WTC11 (cell line): ENCODE data around the gene GDAP2. TPM values are rescaled to one million over a fixed set of nuclear protein-coding genes. Genes with fewer than 3 reads are reported as not detected.

ENCODE experiments used
- ATAC-seq: fragments of 200-7000 bp; cut with Tn5 transposase; 2 replicates; pipeline ENCODE4 v1.10.0; 2021; ENCODE audit warnings: mild to moderate bottlenecking, moderate library complexity
- CTCF ChIA-PET: fragments of 300-600 bp; sonication (Branson Sonifier 250); formaldehyde crosslinking; loops from one replicate; lab custom pipeline; 2021; ENCODE audit warnings: antibody characterized with exemption; lab: Charles Lee
- POLR2A ChIA-PET: fragments of 350-600 bp; sonication (Branson Sonifier 250); formaldehyde crosslinking; loops from one replicate; lab custom pipeline; 2021; ENCODE audit warnings: antibody characterized with exemption; lab: Charles Lee
- DNase-seq: peaks from one replicate; pipeline ENCODE4 v3.0.0; 2021; ENCODE audit warnings: low spot score
- H3K27ac Mint-ChIP-seq: 2 replicates; pipeline ENCODE4 v1.8.0; 2021; ENCODE audit warnings: mixed read lengths
- H3K27me3 Mint-ChIP-seq: 2 replicates; pipeline ENCODE4 v1.8.0; 2021; ENCODE audit warnings: low read depth, mild to moderate bottlenecking, moderate library complexity, mixed read lengths
- H3K36me3 Mint-ChIP-seq: 2 replicates; pipeline ENCODE4 v1.8.0; 2021; ENCODE audit warnings: mixed read lengths
- H3K4me1 Mint-ChIP-seq: 2 replicates; pipeline ENCODE4 v1.8.0; 2022; ENCODE audit warnings: mixed read lengths
- H3K4me3 Mint-ChIP-seq: 2 replicates; pipeline ENCODE4 v1.8.0; 2021; ENCODE audit warnings: mild to moderate bottlenecking, moderate library complexity, mixed read lengths
- H3K9me3 Mint-ChIP-seq: 2 replicates; pipeline ENCODE4 v1.8.0; 2021; ENCODE audit warnings: mixed read lengths
- GABPB1 ChIP-seq: sonication (generic); formaldehyde crosslinking; IDR thresholded peaks from 2 replicates; pipeline ENCODE4 v1.8.1; 2023; ENCODE audit warnings: mild to moderate bottlenecking, missing genetic modification reagents
- HMGA2 ChIP-seq: fragments of 250-450 bp; sonication (Bioruptor Pico); IDR thresholded peaks from 2 replicates; pipeline ENCODE4 v1.4.0; 2021; ENCODE audit warnings: mild to moderate bottlenecking, moderate library complexity
- IRF2 ChIP-seq: sonication (generic); formaldehyde crosslinking; IDR thresholded peaks from 2 replicates; pipeline ENCODE4 v1.8.0; 2022; ENCODE audit warnings: low read depth, missing genetic modification reagents, borderline replicate concordance
- NR1H2 ChIP-seq: sonication (generic); formaldehyde crosslinking; IDR thresholded peaks from 2 replicates; pipeline ENCODE4 v1.9.0; 2021; ENCODE audit warnings: mild to moderate bottlenecking, moderate library complexity, missing genetic modification reagents
- NR2C2 ChIP-seq: sonication (generic); formaldehyde crosslinking; IDR thresholded peaks from 2 replicates; pipeline ENCODE4 v1.8.0; 2022; ENCODE audit warnings: mild to moderate bottlenecking, missing genetic modification reagents
- TP53 ChIP-seq: sonication (generic); formaldehyde crosslinking; IDR thresholded peaks from 2 replicates; pipeline ENCODE4 v1.8.1; 2023; ENCODE audit warnings: mild to moderate bottlenecking, missing genetic modification reagents
- ZNF396 ChIP-seq: fragments of 250-450 bp; sonication (Bioruptor Pico); IDR thresholded peaks from 2 replicates; pipeline ENCODE4 v1.8.0; 2021; ENCODE audit warnings: mild to moderate bottlenecking, moderate library complexity, borderline replicate concordance
- total RNA-seq: library from RNA; stranded (reverse); gene quantifications from 3 replicates; pipeline ENCODE4 v1.2.3, GENCODE V29; 2021
- TF ChIP-seq, protein P1 (sequence below): sonication (generic); formaldehyde crosslinking; conservative IDR thresholded peaks from 2 replicates; pipeline ENCODE4 v1.8.1; 2022; ENCODE audit warnings: mild to moderate bottlenecking, missing genetic modification reagents
- TF ChIP-seq, protein P2 (sequence below): sonication (generic); formaldehyde crosslinking; IDR thresholded peaks from 2 replicates; pipeline ENCODE4 v1.8.1; 2022; ENCODE audit warnings: mild to moderate bottlenecking, moderate library complexity, missing genetic modification reagents
- TF ChIP-seq, protein P3 (sequence below): sonication (generic); formaldehyde crosslinking; IDR thresholded peaks from 2 replicates; pipeline ENCODE4 v1.8.0; 2022; ENCODE audit warnings: mild to moderate bottlenecking, missing genetic modification reagents
- TF ChIP-seq, protein P4 (sequence below): sonication (generic); formaldehyde crosslinking; IDR thresholded peaks from 2 replicates; pipeline ENCODE4 v1.8.0; 2023; ENCODE audit warnings: missing genetic modification reagents
- TF ChIP-seq, protein P5 (sequence below): fragments of 250-450 bp; sonication (Bioruptor Pico); conservative IDR thresholded peaks from 2 replicates; pipeline ENCODE4 v1.9.0; 2021; ENCODE audit warnings: mild to moderate bottlenecking
- TF ChIP-seq, protein P6 (sequence below): sonication (generic); formaldehyde crosslinking; IDR thresholded peaks from 2 replicates; pipeline ENCODE4 v1.8.0; 2023; ENCODE audit warnings: missing genetic modification reagents, mild to moderate bottlenecking, borderline replicate concordance
- TF ChIP-seq, protein P7 (sequence below): sonication (generic); formaldehyde crosslinking; IDR thresholded peaks from 2 replicates; pipeline ENCODE4 v1.8.0; 2022; ENCODE audit warnings: mild to moderate bottlenecking, missing genetic modification reagents
- TF ChIP-seq, protein P8 (sequence below): sonication (generic); formaldehyde crosslinking; IDR thresholded peaks from 2 replicates; pipeline ENCODE4 v1.8.1; 2023; ENCODE audit warnings: mild to moderate bottlenecking, missing genetic modification reagents, borderline replicate concordance

The GDAP2 gene
- total RNA-seq, 1 experiment from 2014 or later: 22.4 TPM

DNA sequence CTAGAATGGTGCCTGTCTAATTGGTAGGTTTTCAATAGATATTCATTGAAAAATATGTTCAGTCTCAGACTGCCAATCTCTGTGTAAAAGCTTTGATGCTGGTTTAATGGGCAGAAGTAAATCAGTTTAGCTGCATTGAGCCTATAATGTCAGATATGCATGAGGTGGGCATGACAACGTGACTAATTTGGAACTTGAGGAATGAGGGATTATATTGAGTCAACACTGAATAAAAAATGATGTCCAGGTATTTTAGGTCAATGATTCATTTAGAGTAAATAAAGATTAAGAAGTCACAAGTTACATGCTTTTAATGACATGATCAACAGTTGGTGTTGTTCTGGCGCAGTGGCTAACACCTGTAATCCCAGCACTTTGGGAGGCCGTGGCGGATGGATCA, 3.2 kb upstream of the GDAP2 start:
- Mint-ChIP-seq H3K9me3 (no peaks in the 10 kb centered on the region), H3K4me3 (no peak overlapping the region), H3K4me1 (peaks cover 19% of the 10 kb centered on the region), H3K27me3 (no peaks in the 10 kb centered on the region), H3K27ac (no peak overlapping the region), H3K36me3 (peaks cover 18% of the 10 kb centered on the region)
- DNase-seq (no peak), ATAC-seq (no peak)
- POLR2A ChIA-PET: no interaction called here
- CTCF ChIA-PET: no interaction called here
- TF ChIP-seq, protein P1, sequence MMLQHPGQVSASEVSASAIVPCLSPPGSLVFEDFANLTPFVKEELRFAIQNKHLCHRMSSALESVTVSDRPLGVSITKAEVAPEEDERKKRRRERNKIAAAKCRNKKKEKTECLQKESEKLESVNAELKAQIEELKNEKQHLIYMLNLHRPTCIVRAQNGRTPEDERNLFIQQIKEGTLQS (CRISPR knock-in tag): no peak
- TF ChIP-seq, protein P2, sequence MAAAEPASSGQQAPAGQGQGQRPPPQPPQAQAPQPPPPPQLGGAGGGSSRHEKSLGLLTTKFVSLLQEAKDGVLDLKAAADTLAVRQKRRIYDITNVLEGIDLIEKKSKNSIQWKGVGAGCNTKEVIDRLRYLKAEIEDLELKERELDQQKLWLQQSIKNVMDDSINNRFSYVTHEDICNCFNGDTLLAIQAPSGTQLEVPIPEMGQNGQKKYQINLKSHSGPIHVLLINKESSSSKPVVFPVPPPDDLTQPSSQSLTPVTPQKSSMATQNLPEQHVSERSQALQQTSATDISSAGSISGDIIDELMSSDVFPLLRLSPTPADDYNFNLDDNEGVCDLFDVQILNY (CRISPR knock-in tag): no peak
- TF ChIP-seq, protein P3, sequence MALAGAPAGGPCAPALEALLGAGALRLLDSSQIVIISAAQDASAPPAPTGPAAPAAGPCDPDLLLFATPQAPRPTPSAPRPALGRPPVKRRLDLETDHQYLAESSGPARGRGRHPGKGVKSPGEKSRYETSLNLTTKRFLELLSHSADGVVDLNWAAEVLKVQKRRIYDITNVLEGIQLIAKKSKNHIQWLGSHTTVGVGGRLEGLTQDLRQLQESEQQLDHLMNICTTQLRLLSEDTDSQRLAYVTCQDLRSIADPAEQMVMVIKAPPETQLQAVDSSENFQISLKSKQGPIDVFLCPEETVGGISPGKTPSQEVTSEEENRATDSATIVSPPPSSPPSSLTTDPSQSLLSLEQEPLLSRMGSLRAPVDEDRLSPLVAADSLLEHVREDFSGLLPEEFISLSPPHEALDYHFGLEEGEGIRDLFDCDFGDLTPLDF: no peak
- TF ChIP-seq NR2C2 (no peak), GABPB1 (CRISPR knock-in tag) (no peak), IRF2 (no peak), ZNF396 (CRISPR knock-in tag) (no peak), NR1H2 (CRISPR knock-in tag) (no peak), HMGA2 (CRISPR knock-in tag) (no peak)
- TF ChIP-seq, protein P4, sequence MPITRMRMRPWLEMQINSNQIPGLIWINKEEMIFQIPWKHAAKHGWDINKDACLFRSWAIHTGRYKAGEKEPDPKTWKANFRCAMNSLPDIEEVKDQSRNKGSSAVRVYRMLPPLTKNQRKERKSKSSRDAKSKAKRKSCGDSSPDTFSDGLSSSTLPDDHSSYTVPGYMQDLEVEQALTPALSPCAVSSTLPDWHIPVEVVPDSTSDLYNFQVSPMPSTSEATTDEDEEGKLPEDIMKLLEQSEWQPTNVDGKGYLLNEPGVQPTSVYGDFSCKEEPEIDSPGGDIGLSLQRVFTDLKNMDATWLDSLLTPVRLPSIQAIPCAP (CRISPR knock-in tag): no peak
- TF ChIP-seq, protein P5, sequence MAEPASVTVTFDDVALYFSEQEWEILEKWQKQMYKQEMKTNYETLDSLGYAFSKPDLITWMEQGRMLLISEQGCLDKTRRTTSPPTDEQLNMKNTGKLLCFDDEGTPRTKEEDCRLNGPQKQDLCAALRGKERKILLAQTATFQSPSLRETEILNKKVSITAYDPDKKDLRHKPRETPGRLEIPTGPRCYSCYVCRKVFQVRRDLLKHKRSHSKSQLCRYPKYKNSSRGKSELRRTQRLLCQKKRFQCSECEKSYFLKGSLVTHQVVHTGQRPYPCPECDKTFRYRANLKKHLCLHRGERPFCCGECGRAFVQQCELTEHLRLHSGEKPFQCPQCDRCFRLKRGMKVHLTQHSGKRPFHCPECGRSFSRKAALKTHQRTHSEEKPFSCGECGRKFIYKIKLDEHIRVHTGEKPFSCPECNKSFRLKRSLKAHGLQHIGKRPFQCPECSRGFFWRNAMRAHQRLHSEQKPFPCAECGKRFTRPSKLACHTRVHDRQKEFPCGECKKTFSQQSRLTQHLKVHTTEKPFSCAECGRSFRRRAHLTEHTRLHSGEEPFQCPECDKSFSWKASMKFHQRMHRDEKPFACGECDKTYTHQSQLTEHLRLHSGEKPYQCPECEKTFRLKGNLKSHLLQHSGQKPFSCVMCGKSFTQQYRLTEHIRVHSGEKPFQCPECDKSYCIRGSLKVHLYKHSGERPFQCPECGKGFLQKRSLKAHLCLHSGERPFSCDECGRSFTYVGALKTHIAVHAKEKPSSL (CRISPR knock-in tag): no peak
- TF ChIP-seq, protein P6, sequence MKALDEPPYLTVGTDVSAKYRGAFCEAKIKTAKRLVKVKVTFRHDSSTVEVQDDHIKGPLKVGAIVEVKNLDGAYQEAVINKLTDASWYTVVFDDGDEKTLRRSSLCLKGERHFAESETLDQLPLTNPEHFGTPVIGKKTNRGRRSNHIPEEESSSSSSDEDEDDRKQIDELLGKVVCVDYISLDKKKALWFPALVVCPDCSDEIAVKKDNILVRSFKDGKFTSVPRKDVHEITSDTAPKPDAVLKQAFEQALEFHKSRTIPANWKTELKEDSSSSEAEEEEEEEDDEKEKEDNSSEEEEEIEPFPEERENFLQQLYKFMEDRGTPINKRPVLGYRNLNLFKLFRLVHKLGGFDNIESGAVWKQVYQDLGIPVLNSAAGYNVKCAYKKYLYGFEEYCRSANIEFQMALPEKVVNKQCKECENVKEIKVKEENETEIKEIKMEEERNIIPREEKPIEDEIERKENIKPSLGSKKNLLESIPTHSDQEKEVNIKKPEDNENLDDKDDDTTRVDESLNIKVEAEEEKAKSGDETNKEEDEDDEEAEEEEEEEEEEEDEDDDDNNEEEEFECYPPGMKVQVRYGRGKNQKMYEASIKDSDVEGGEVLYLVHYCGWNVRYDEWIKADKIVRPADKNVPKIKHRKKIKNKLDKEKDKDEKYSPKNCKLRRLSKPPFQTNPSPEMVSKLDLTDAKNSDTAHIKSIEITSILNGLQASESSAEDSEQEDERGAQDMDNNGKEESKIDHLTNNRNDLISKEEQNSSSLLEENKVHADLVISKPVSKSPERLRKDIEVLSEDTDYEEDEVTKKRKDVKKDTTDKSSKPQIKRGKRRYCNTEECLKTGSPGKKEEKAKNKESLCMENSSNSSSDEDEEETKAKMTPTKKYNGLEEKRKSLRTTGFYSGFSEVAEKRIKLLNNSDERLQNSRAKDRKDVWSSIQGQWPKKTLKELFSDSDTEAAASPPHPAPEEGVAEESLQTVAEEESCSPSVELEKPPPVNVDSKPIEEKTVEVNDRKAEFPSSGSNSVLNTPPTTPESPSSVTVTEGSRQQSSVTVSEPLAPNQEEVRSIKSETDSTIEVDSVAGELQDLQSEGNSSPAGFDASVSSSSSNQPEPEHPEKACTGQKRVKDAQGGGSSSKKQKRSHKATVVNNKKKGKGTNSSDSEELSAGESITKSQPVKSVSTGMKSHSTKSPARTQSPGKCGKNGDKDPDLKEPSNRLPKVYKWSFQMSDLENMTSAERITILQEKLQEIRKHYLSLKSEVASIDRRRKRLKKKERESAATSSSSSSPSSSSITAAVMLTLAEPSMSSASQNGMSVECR (CRISPR knock-in tag): no peak

DNA sequence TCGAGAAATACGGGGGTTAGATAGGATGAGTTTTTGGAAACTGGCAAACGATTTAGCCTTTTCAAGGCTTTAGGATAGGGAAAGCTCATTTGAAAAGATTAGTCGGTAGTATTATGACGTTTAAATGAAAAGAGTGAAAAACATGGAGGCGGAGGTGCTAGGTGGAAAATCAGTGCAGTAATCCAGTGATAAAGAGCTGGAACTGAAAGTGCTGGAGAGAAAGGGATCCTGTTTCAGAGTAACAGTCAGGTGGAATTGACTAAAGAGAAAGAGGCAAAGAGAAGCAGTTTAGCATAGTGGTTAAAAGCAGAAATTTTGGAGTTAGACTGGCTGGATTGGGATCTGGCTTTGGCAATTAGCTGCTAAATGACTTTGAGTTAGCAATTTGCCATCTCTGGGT, 1.1 kb upstream of the GDAP2 start:
- ChIA-PET CTCF (interaction anchor here (2.2 kb wide), 1 partner anchor 35 kb away, joined by 13 read pairs; no protein-coding TSS in a partner anchor), POLR2A (no interaction called here)
- Mint-ChIP-seq H3K27ac (no peak overlapping the region), H3K36me3 (peaks cover 11% of the 10 kb centered on the region), H3K27me3 (no peaks in the 10 kb centered on the region), H3K4me1 (peaks cover 37% of the 10 kb centered on the region), H3K9me3 (no peaks in the 10 kb centered on the region), H3K4me3 (peak overlapping the region; percentile 98)
- DNase-seq: no peak
- TF ChIP-seq, protein P7, sequence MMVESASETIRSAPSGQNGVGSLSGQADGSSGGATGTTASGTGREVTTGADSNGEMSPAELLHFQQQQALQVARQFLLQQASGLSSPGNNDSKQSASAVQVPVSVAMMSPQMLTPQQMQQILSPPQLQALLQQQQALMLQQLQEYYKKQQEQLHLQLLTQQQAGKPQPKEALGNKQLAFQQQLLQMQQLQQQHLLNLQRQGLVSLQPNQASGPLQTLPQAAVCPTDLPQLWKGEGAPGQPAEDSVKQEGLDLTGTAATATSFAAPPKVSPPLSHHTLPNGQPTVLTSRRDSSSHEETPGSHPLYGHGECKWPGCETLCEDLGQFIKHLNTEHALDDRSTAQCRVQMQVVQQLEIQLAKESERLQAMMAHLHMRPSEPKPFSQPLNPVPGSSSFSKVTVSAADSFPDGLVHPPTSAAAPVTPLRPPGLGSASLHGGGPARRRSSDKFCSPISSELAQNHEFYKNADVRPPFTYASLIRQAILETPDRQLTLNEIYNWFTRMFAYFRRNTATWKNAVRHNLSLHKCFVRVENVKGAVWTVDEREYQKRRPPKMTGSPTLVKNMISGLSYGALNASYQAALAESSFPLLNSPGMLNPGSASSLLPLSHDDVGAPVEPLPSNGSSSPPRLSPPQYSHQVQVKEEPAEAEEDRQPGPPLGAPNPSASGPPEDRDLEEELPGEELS (CRISPR knock-in tag): no peak
- TF ChIP-seq TP53: no peak
- TF ChIP-seq, protein P8, sequence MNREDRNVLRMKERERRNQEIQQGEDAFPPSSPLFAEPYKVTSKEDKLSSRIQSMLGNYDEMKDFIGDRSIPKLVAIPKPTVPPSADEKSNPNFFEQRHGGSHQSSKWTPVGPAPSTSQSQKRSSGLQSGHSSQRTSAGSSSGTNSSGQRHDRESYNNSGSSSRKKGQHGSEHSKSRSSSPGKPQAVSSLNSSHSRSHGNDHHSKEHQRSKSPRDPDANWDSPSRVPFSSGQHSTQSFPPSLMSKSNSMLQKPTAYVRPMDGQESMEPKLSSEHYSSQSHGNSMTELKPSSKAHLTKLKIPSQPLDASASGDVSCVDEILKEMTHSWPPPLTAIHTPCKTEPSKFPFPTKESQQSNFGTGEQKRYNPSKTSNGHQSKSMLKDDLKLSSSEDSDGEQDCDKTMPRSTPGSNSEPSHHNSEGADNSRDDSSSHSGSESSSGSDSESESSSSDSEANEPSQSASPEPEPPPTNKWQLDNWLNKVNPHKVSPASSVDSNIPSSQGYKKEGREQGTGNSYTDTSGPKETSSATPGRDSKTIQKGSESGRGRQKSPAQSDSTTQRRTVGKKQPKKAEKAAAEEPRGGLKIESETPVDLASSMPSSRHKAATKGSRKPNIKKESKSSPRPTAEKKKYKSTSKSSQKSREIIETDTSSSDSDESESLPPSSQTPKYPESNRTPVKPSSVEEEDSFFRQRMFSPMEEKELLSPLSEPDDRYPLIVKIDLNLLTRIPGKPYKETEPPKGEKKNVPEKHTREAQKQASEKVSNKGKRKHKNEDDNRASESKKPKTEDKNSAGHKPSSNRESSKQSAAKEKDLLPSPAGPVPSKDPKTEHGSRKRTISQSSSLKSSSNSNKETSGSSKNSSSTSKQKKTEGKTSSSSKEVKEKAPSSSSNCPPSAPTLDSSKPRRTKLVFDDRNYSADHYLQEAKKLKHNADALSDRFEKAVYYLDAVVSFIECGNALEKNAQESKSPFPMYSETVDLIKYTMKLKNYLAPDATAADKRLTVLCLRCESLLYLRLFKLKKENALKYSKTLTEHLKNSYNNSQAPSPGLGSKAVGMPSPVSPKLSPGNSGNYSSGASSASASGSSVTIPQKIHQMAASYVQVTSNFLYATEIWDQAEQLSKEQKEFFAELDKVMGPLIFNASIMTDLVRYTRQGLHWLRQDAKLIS (CRISPR knock-in tag): no peak
- ATAC-seq: no peak
